GM12873 (cell line): ENCODE results near the gene GALNTL6.

Source experiments
- TF ChIP-seq, protein P1 (sequence below): IDR thresholded peaks from 2 replicates; pipeline ENCODE4 v1.5.1; 2012; ENCODE audit warnings: low read depth, mild to moderate bottlenecking, moderate library complexity, low read length, control low read depth; ENCODE audit not compliant: insufficient read depth; ENCODE audit errors: missing control alignments

The GALNTL6 gene

DNA sequence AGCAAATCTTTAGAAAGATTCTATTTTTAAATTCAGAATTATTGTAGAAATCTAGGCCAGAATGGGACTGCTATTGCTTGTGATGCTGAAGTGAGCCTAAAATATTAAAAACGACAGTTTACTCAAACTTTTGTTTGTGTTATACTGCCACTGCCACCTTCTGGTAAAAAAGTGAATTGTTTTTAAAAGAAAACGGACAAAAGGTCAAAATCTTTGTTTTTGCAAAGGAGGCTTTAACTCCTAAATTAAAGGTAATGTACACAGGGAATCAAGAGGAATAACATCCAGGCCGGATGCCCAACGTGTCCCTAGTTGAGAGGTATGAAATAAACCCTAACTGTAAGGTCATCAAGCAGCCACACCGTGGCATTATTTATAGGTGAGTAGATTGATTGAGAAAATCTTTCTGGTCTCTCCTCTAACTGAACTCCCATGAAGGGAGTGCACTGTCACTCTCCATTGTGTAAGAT lies 1017.1 kb downstream of the GALNTL6 start:
- TF ChIP-seq, protein P1, sequence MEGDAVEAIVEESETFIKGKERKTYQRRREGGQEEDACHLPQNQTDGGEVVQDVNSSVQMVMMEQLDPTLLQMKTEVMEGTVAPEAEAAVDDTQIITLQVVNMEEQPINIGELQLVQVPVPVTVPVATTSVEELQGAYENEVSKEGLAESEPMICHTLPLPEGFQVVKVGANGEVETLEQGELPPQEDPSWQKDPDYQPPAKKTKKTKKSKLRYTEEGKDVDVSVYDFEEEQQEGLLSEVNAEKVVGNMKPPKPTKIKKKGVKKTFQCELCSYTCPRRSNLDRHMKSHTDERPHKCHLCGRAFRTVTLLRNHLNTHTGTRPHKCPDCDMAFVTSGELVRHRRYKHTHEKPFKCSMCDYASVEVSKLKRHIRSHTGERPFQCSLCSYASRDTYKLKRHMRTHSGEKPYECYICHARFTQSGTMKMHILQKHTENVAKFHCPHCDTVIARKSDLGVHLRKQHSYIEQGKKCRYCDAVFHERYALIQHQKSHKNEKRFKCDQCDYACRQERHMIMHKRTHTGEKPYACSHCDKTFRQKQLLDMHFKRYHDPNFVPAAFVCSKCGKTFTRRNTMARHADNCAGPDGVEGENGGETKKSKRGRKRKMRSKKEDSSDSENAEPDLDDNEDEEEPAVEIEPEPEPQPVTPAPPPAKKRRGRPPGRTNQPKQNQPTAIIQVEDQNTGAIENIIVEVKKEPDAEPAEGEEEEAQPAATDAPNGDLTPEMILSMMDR, result no peak

DNA sequence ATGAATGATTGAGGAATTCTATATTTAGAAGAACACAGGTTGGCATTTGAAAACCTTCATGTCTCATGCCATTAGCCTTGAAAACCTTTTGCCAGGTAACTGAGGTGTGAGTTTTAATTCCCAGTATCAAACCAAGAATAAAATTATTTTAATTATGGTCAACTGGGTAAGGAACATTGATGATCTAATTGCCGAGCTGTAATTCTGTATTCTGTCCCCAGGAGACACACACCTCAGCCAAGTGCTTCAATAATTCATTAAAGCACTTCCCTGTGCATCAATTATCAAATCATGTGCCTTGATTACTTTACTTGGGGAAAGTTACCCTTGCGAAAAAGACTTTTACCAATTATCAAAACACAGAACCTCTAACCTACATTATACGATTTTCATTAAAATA lies 1023.5 kb downstream of the GALNTL6 start:
- TF ChIP-seq, protein P1, result no peak

DNA sequence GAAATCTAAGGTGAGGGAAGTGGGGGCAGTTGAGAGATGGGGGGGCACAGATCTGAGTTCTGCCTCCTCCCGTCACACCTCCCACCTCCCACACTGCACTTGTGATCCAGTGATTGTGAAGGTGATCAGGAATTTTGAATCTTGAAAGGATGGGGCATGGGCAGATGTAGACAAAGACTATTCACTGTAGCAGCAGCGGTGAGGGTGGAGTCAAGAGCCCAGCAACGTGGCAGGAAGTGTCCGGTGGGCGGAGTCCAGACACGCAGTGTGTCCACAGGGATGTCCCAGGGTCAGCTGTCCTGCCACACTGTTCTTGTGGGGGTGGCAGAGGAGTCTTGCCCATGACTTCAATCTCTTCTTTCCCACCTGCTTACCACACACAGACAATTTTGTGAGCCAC lies 1024.9 kb downstream of the GALNTL6 start:
- TF ChIP-seq, protein P1, result no peak

DNA sequence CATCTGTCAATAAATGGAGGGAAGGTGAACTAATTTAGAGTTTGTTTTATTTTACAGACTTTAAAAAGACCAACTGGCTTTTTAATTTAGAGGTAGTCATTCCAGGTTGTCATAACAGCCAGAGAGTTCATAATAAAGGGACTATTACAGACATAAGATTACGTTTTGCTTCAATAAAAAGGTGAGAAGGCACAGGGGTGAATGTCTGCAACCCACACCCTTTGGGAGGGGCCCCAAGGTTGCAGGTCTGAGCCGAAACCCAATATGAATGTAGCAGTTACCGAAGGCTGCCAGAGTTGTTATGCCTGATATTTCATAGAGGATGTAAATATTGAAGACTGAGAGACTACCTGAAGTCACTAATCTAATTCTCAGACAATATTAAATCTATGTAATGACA lies 1025.7 kb downstream of the GALNTL6 start:
- TF ChIP-seq, protein P1, result no peak

DNA sequence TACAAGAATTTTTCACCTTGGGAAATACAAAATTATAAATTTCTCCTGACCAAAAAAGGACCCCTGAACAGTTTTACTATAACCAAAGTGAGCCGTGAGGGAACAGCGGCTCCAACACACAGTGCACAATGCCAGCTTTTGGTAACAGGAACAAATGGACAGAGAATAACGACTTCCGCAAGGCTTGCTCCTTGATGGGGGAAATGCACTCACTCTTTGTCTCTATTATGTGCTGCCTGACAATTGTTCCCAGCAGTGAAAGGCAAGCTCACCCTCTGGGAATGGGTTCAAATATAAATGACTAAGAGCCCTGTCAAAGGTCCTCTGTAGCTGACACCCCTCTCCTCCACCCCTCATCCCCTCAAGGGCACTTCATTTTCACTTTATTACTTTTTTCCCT lies 1029.6 kb downstream of the GALNTL6 start:
- TF ChIP-seq, protein P1, result no peak

DNA sequence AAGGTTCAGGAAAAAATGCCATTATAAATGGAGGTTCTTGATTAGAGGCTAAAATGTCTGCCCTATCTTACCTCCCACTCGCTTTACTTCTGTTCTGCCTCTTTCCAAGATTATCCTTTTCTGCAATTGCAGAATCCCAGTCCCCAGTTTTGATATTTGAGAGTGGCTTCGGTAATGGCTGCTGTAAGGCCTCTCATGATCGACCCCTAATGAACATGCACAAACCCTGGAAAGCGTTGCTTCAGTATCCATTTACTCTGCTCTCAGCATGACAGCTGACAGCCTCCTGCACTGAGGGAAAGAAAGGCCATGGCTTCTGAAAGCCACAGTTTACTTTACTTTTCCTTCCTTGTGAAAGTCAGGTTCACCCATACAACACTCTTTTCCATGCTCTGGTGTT lies 1030.0 kb downstream of the GALNTL6 start:
- TF ChIP-seq, protein P1, result no peak

DNA sequence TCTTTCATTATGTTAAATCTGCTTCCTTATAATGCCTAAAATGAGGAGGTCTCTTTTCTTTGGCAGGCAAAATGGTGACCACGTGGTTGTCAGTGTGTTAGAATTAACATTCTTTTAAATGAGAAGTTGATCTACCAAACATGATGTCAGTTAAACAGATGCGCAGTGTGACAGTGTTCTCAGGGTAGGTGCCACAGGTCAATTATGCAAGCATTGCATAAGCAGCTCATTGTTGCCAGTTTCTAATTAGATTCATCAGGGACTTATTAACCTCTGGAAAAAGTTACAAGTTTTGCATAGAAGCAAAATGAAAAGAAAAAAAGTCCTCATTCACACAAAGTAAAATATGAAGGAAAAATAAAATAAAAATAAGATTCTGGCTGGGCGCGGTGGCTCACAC lies 1031.4 kb downstream of the GALNTL6 start:
- TF ChIP-seq, protein P1, result no peak
